GM18868 (cell line): ENCODE results near the gene UBXN6.

ENCODE experiments used
- ATAC-seq: cut with Tn5 transposase; IDR thresholded peaks from one replicate; pipeline ENCODE4 v1.9.1; 2021; ENCODE audit warnings: mild to moderate bottlenecking, moderate library complexity; ENCODE audit not compliant: unreplicated experiment

UBXN6 gene

DNA sequence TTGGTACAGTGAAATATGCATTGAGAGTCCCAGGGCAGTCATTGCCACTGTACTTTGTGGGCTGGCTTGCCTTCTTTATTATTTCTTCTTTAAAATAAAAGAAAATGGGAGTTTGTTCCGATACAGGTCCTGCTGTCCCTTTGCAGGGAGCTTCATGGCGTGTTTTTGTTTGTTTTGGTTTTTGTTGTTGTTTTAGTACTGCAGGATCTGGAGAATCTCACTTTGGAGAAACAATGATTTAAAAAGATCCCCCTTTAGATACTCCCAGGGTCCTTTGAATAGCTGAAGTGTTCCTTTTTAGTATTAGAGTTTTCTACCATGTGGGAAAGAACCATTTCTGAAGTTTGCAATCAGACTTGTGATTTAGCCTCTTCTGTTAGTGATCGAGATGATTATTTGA is 44.0 kb downstream of the UBXN6 start:
- no peak for ATAC-seq

DNA sequence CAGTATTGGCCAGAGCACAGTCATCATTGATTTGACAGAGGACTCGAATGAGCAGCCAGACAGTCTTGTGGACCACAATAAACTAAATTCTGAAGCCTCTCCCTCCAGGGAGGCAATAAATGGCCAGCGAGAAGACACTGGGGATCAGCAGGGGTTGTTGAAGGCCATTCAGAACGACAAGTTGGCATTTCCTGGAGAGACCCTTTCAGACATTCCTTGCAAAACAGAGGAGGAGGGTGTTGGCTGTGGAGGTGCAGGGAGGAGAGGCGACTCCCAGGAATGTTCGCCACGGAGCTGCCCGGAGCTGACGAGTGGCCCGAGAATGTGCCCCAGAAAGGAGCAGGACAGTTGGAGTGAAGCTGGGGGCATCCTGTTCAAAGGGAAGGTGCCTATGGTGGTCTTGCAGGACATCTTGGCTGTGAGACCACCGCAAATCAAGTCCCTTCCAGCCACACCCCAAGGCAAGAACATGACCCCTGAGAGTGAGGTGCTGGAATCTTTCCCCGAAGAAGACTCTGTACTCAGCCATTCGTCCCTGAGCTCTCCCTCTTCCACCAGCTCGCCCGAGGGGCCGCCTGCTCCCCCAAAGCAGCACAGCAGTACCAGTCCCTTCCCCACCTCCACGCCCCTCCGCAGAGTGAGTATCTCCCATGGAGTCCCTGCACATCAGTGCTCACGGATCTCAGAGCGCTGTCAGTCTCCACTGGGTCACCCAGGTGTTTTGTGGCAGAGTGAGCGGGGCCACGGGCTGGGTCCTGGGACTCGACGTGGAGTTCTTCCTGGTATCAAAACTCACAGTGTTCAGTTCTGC is 48.3 kb downstream of the UBXN6 start:
- no peak for ATAC-seq

DNA sequence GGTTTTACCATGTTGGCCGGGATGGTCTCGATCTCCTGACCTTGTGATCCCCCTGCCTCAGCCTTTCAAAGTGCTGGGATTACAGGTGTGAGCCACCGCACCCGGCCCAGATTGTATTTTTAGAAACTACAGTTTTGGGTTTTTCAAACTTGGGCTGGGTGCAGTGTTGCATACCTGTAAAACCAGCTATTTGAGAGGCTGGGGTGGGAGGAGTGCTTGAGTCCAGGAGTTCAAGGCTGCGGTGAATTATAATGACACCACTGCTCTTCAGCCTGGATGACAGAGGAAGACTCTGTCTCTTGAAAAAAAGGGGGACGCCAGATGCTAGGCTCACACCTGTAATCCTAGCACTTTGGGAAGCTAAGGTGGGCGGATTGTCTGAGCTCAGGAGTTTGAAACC is 51.0 kb downstream of the UBXN6 start:
- no peak for ATAC-seq

DNA sequence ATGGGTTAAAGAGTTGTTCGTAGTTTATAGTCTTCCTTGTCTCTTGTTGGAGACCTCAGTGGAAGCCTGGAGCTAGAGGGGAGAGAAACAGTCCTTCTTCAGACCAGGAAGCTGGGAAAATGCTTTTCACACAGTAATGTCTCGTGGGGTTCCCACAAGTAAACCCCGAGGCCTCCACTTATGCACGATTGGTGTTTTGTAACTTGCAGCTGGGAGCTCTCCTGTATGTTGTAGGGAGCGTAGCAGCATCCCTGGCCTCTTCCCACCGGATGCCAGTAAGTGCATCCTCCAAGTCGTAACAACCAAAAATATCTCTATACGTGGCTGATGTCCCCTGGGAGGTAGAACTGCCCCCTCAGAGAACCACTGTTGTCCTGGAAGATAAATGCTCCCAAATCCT is 51.6 kb downstream of the UBXN6 start:
- no peak for ATAC-seq

DNA sequence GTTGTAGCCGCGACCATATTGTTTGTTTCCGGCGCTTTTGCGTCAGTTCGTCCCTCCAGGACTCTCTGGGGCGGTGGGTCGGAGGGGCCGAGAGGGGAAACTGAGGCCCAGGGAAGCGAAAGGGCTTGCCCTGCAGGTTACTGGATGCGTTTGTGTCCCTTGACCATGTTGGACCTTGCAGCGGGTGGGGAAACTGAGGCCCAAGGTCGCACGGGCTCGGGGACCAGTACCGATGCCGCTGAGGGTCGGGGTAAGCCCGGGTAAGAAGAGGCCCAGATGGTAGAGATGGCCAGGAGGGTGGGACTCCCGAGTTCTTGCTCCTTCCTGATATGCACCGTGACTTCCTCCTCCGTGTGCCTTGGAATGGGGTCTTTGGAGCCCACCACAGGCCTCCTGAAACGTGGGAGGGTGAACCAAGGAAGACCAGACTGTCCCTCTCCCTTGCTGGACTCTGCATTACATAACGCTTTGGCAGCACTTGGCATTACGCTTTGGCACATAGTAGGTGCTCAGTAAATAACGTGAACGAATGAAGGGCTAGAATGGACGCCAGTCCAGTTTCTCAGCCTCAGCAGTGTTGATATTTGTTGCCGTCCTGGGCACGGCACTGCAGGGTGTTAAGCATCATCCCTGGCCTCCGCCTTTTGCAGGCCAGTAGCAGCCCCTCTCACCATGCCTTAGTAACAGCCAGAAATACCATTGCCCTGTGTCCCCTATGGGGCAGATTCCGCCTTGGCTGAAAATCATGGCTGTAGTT is 54.4 kb downstream of the UBXN6 start:
- no peak for ATAC-seq

DNA sequence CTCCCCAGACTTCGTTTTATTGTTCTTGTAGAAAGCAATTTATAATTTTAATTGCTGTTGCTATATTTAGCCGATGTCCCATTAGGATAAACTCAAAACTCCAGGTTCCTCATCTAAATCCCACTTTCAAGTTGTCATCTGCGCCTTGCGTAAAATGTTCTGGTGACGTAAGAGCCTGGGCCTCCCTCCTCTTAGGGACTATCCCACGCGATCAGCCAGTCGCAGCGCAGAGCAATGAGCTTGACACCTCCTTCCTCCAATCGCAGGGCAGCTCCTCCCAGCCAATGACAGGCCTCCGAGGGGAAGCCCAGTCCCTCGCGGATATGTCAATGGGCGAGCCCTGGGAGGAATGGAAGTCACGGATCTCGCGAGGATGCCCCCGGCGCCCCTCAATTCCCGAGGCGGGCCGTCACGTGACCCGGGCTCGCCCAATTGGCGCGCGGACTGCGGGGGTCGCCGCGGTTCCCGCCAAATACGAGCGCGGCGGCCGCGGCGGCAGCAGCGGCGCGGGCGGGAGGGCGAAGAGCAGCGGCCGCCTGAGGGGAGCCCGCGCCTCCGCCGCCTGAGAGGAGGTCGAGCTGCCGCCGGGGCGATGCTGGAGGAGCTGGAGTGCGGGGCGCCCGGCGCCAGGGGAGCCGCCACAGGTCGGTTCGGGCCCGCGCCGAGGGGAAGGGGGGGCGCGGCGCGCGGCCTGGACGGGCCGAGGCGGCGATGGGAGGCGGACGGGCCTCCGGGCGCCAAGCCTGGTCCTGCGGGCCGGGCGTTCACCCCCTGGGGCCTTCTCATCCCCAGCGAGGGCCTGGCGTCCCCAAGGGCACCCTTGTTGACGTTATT is 55.2 kb downstream of the UBXN6 start, which contains the start of gene CHAF1A:
Gene CHAF1A, plus strand, starts transcription at position 470 of the 834 bp plus-strand sequence. Its CDS starts 123 bp downstream, at position 593.
- ATAC-seq = peak; percentile 76

DNA sequence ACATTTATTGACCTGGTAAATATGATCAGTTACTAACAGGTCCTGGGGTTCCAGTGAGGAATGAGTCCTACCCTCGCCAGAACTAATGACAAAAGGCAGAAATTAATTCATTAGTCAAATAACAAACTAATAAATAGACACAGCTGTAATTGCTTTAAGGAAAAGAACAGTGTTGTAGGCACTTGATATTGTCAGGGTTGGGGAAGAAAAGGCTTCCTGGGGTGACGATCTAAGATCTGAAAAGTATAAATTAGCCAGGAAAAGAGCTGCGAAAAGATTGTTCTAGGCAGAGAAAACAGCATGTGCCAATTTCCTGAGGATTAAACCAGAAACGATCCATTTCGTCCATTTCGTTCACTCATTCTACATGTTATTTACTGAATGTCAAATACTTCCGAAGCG is 55.8 kb downstream of the UBXN6 start:
- no peak for ATAC-seq

DNA sequence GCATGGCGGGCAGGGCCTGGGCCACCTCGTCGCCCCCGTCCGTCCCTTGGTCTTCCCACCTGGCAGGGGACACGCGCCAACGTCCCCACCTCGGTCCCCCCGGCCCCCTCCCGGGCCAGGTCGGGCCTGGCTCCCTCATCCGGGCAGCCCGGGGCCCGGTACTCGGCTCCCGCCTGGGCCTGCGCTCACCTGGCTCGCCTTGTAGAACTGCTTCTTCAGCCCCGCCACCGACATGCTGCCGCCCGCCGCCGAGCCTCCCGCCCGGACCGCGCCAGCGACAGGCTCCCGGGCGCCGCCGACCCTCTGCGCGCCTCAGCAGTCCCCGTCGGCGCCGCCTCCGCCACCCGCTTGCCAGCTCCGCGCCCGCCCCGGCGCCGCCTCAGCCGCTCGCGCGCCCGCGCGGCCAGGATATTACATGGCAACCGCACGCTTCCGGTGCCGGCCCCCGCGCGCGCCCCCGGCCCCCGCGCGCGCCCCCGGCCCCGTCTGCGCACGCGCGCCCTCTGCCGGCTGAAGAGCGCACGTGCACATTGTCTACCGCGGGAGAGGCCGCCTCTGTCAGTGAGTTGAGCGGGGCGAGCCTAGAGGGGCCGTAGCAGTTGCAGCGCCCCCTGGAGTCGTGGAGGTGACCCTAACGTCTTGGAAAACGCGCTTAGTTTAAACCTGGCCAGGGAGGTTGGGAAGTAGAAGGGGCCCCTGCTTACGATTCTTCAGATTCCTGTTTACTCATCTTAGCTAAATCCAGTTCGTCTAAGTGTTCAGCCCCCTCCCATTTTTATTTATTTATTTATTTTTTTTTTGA is 57.3 kb downstream of the UBXN6 start, which contains the start of gene SH3GL1:
Gene SH3GL1, minus strand, starts transcription at position 413 of the 802 bp plus-strand sequence. Its CDS starts 179 bp downstream, at position 234.
- ATAC-seq = peak; percentile 52

DNA sequence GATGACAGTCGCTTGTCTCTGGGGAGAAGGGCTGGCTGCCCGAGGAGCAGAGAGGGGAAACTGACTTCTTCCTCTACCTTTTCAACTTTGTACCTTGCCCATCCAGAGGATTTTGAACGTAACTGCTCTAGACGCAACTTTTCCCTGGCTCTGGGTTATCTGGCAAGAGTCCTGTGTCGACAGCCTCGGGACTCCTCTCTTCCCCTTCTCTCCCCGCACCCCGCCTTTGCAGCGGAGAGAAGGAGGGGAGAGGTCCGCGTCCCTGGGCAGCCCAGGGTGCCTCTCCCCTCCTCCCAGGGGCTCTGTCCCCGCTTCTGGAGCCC is 57.8 kb downstream of the UBXN6 start:
- ATAC-seq = peak; percentile 3

DNA sequence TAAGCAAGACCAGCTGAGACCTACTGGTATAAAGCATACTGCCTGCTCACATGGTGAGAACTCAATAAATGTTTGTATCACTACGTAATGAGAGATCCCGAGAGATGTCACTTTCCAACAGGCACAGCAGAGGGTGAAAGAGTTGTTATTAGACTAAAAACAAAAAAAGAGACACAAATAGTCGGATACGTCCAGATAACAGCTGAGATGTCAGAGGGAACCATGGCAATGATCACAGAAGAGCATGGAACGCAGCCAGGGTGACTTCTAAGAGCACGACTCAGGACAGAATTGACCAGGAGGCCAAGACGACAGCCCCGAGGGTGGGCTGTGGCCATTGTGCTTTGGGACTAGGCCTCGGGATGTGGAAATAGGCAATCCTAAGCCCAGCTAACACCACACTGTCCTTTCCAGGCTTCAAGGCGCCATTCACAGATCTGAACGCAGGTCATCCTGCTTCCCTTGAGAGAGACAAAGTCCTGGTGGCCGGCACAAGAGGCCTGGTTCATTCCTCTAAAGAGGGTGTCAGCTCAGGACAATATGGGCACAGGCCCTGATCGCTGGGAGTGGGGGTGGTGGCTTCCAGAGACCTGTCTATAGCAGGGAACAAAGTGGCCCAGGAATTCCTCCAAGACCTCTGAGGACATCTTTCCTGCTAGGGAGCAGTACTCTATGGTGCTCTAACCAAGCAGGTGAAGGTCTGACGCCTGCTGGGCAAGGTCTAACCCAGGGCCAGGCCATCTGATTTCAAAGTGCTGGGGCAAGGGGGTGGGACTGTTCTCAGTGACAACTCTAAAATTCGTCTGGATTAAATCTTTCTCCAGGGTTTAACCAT is 60.4 kb downstream of the UBXN6 start:
- no peak for ATAC-seq
